COR-L47 (cell line): Measurements from ENCODE around the gene CTNNBIP1.
A peak's percentile ranks its signal among the peaks of the same experiment; 100 is the strongest.
"Not testable (repeated sequence)": the region's sequence is repeated elsewhere in the genome, so short reads cannot be mapped to it uniquely, and the experiment has no call there.

ENCODE experiments used
- DNase-seq: peaks from one replicate; lab custom pipeline; 2025; lab: John Stamatoyannopoulos, UW

Gene CTNNBIP1

GRCh38 chr1:9827558-9828185 lies 82.4 kb downstream of the CTNNBIP1 start:
- peak; percentile 19 for DNase-seq

GRCh38 chr1:9826616-9827015 lies 83.5 kb downstream of the CTNNBIP1 start:
- no peak for DNase-seq

GRCh38 chr1:9826087-9826486 lies 84.0 kb downstream of the CTNNBIP1 start:
- DNase-seq, result no peak

GRCh38 chr1:9825093-9826074 lies 84.7 kb downstream of the CTNNBIP1 start:
- DNase-seq, result peak; percentile 71

GRCh38 chr1:9824702-9825089 lies 85.4 kb downstream of the CTNNBIP1 start:
- DNase-seq, result no peak

GRCh38 chr1:9823943-9824701 lies 85.9 kb downstream of the CTNNBIP1 start, which contains the start of gene CLSTN1:
Gene CLSTN1 (minus strand): TSS chr1:9823965. CDS start chr1:9823733, 232 bp downstream.
- DNase-seq, result peak; percentile 87

GRCh38 chr1:9823693-9823942 lies 86.5 kb downstream of the CTNNBIP1 start:
- DNase-seq, result no peak

GRCh38 chr1:9822897-9823692 lies 87.0 kb downstream of the CTNNBIP1 start:
- peak; percentile 37 for DNase-seq

GRCh38 chr1:9822490-9822889 lies 87.6 kb downstream of the CTNNBIP1 start:
- DNase-seq, result no peak

GRCh38 chr1:9821710-9822109 lies 88.4 kb downstream of the CTNNBIP1 start:
- DNase-seq, result no peak

- DNase-seq, result no peak
Observed at GRCh38 chr1:9820521-9820920, 89.5 kb downstream of the CTNNBIP1 start.

GRCh38 chr1:9817734-9818133 lies 92.3 kb downstream of the CTNNBIP1 start:
- DNase-seq, result no peak

GRCh38 chr1:9816199-9816598 lies 93.9 kb downstream of the CTNNBIP1 start:
- DNase-seq, result no peak

GRCh38 chr1:9815150-9815549 lies 94.9 kb downstream of the CTNNBIP1 start:
- DNase-seq, result no peak

GRCh38 chr1:9814619-9815018 lies 95.5 kb downstream of the CTNNBIP1 start:
- DNase-seq, result no peak

- DNase-seq, result no peak
Observed at GRCh38 chr1:9811239-9811966, 98.7 kb downstream of the CTNNBIP1 start.

GRCh38 chr1:9809100-9809510 lies 101.0 kb downstream of the CTNNBIP1 start:
- no peak for DNase-seq

GRCh38 chr1:9808459-9808858 lies 101.6 kb downstream of the CTNNBIP1 start:
- DNase-seq, result no peak

GRCh38 chr1:9807541-9807940 lies 102.5 kb downstream of the CTNNBIP1 start:
- DNase-seq, result no peak

GRCh38 chr1:9805972-9806371 lies 104.1 kb downstream of the CTNNBIP1 start:
- DNase-seq, result not testable (repeated sequence)

- DNase-seq, result no peak
Observed at GRCh38 chr1:9805006-9805508, 105.0 kb downstream of the CTNNBIP1 start.
